ENCODE measurements around the gene PPP3CB.
A peak's percentile ranks its signal among the peaks of the same experiment; 100 is the strongest.
"Not testable (repeated sequence)": the region's sequence is repeated elsewhere in the genome, so short reads cannot be mapped to it uniquely, and the experiment has no call there.

Gene PPP3CB

DNA sequence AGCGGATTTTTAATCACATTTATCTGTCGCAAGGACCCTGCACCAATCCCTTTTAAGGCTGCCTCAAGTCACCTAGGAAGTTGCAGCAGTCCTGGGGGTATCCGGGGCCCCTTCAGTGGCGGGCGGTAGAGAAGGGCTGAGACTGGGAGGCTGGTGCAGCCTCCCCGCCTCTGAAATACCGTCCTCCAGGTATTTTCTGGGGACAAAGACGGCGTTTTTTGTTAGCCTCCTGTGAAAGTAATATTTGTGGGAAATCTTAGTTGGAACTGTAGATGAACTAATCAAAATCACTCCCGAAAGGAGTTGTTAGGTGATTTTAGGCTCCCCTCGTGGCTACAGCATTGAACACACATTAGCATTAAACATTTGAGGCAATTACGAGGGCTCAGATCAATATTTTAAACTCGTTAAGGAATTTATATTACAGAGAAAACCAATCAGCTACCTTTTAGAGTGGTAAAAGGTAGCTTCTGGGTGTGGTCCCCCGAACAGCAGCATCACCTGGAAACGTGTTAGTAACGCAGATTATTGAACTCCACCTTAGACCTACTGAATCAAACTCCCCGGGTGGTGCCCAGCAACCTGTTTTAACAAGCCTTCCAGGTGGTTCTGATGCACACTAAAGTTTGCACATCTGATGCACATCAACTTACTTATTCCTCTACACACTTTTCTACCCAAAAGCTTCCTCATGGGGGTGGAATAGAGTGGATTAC is 81.4 kb downstream of the PPP3CB start:
- no peak for DNase-seq (ENCODE audit: low read depth in 2 of 2)

DNA sequence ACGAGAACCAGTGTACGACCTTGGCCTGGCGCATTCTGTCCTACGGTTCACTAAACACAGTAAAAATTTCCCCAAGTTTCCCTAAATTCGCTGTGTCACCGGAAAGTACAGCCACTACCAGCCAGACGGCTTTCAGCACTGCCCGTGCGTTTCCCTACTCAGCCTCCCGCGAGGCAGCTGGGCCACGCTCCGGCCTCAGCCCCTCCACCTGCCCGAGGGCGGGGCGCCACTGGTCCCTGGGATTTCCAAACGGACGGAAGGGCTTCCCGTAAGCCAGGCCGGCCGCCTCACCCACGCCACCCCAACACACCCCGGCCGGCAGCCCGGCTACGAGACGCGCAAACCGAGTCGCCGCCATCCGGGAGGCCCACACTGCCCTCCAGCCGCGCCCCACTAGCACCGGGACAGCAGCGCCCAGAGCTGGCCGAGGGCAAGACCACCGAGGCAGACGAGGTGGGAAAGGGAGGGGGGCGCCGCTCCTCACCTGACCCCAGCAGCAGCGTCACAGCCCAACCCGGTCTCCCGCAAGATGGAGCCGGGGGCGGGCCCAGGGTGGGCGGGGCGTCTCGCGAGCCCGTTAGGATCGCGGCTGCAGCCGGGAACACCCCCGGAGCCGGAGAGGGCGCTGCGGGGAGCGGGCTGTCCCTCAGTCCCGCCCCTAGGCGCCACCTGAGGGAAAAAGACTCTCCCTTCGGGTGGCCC is 82.1 kb downstream of the PPP3CB start, which contains the start of gene ANXA7:
Gene ANXA7 (minus strand): TSS at position 531 of the 702 bp plus-strand sequence. CDS start 13,202 bp downstream, outside the sequence.
- peak; percentile 89 to 90 for DNase-seq (ENCODE audit: low read depth in 2 of 2)

DNA sequence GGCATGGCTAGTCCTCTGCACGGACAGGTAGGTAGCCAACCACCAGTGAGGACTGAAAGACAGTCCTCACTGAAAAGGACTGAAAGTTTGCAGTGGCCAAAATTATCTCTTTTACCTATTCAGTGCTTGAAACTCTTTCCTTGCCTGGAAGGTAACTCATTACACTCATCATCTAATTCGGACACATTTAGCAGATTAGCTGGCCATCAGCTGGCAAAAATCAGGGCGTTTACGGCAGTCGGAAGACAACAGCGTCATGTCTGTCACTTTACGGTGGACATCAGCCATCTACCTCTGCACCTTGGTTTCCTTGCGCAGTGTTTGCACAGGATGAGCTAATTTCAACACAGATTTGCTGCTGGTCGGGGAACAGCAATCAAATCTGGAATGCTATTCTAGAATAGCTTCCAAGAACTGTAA is 82.7 kb downstream of the PPP3CB start:
- peak in 1 of 2 donors; percentile 6 for DNase-seq (ENCODE audit: low read depth in 2 of 2)

DNA sequence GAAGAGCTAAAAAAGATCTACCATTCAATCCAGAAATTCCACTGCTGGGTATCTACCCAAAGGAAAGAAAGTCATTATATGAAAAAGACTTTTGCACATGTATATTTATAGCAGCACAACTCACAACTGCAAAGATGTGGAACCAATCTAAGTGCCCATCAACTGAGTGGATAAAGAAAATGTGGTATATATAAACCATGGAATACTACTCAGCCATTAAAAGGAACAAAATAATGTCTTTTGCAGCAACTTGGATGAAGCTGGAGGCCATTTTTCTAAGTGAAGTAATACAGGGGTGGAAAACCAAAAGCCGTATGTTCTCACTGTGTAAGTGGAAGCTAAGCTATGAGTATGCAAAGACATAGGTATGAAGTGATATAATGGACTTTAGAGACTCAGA is 84.9 kb downstream of the PPP3CB start:
- DNase-seq (ENCODE audit: low read depth in 2 of 2): no peak

DNA sequence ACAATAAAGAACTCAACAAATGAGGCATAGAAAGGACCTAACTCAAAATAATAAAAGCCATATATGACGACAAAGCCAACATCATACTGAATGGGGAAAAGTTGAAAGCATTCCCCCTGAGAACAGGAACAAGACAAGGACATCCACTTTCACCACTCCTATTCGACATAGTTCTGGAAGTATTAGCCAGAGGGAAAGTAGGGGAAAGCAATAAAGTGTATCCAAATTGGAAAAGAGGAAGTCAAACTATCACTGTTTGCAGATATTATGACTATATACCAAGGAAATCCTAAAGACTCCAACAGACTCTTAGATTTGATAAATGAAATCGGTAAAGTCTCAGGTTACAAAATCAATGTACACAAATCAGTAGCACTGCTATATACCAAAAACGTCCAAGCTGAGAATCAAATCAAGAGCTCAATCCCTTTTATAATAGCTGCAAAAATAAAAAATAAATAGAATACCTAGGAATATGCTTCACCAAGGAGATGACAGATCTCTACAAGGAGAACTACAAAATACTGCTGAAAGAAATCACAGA is 86.8 kb downstream of the PPP3CB start:
- no peak for DNase-seq (ENCODE audit: low read depth in 2 of 2)

DNA sequence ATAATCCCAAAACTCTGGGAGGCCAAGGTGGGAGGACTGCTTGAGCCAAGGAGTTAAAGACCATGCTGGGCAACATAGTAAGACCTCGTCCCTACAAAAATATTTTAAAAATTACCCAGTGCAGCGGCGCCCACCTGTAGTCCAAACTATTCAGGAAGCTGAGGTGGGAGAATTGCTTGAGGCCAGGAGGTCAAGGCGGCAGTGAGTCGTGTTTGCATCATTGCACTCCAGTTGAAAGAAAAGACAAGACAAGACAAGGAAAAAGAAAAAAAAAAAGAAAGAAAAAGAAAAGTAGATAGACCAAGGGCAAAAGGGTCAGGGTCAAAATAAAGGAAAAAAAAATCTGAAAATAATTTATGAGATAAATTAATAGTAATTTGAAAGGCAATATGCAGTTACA is 87.8 kb downstream of the PPP3CB start:
- no peak for DNase-seq (ENCODE audit: low read depth in 2 of 2)

DNA sequence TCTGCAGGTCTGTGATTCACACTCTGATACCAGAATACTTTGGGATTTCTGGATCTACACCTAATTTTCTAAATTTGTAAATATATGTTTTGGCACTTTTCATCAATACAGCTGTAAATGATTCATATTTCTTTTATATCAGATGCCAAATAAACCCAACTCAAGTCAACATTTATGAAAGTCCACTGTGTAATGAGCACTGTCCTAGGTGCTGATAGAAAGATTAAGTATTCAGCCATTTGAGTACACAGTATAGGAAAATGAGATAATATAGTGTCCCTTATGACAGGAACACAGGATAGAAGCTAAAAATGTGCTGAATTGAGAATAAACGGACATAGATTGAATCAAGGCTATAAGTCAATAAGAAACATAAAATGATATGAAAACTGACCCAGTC is 88.3 kb downstream of the PPP3CB start:
- DNase-seq (ENCODE audit: low read depth in 2 of 2): no peak

DNA sequence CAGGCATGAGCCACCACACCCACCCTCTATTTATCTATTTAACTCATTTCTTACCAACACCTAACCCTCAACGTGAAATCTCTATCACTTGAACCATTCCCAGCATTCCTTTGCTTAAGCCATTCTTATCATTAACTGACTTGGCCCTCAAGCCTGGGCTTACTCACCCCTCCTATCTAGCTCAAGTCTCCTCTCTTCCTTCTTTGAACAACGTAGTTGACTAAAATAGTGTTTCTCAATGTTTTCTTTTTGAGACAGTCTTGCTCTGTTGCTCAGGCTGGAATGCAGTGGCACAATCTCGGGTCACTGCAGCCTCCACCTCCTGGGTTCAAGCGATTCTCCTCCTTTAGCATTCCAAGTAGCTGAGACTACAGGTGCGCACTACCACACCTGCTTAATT is 89.0 kb downstream of the PPP3CB start:
- DNase-seq (ENCODE audit: low read depth in 2 of 2): no peak

DNA sequence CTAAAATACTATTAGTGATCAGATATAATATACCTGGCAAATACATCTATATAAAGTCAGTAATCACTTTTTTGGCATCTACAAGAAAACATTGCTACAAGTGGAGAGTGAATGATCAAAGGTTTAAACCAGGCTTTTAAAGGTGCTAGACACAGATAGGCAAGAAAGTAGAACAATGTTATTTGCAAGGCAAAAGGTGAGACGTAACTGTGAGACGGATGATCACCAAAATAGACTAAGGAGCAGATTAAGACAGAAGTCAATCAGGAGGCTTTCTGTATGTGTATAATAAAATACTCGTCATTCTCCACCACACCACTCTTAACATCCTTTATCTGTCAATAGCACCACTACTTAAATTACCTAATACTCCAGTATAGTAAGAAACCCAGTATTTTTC is 90.3 kb downstream of the PPP3CB start:
- DNase-seq (ENCODE audit: low read depth in 2 of 2): no peak

DNA sequence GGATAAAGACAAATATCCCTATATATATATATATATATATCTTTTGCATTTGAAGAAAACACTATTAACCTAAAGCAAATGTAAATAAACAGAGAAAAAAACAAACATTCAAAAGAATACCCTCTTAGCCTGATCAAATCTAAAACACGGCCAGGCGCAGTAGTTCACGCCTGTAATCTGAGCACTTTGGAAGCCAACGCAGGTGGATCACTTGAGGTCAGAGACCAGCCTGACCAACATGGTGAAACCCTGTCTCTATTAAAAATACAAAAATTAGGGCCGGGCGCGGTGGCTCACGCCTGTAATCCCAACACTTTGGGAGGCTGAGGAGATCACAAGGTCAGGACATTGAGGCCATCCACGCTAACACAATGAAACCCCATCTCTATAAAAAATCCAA is 91.1 kb downstream of the PPP3CB start:
- no peak for DNase-seq (ENCODE audit: low read depth in 2 of 2)

DNA sequence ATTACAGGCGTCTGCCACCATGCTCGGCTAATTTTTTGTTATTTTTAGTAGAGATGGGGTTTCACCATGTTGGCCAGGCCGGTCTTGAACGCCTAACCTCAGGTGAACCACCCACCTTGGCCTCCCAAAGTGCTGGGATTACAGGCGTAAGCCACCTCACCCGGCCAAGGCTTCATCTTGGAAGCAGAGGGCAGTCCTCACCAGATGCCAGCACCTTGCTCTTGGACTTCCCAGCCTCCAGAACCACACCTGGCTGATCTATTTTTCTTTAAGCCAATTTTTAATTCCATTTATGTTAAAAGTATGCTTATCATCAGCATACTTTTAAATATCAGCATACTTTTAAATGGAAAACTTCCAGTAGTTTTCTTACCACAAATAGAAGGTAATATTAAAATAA is 94.2 kb downstream of the PPP3CB start:
- DNase-seq (ENCODE audit: low read depth in 2 of 2): no peak

DNA sequence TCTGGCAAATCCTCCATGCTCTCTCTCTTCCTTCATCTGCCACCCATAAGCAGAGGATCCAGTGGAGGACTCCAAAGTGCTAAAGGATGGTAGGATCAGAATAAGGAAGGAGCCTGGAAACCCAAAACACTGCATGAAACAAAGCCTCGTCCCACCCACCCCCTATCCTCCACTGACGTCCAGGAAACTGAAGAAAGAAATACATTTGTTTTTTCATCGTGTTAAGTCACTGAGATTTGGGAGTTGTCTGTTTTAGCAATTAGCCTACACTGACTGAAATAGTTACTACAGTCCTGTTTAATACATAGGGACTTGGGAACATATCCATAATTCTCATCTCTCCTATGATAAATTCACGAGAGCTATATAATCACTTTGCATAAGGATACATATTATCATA is 96.8 kb downstream of the PPP3CB start:
- no peak for DNase-seq (ENCODE audit: low read depth in 2 of 2)

DNA sequence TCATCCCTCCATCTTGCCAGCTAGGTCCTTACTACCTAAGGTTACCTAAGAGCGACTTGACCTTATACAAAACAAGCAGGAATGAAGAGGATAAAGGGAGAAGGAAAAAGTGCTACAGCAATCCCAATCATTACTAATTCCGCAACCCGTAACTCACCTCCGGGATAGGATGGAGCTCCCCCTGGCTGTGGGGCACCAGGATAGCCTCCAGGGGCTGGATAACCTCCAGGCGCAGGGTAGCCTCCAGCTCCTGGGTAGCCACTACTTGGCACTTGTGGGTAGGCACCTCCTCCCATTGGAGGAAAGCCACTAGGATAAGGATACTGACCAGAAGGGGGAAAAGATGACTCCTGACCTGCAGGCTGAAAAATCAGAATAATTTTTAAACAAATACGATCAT is 97.8 kb downstream of the PPP3CB start:
- DNase-seq (ENCODE audit: low read depth in 2 of 2): no peak

DNA sequence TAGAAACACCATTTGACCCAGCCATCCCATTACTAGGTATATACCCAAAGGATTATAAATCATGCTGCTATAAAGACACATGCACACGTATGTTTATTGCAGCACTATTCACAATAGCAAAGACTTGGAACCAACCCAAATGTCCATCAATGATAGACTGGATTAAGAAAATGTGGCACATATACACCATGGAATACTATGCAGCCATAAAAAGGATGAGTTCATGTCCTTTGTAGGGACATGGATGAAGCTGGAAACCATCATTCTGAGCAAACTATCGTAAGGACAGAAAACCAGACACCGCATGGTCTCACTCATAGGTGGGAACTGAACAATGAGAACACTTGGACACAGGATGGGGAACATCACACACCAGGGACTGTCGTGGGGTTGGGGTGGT is 101.5 kb downstream of the PPP3CB start:
- DNase-seq (ENCODE audit: low read depth in 2 of 2): not testable (repeated sequence)

DNA sequence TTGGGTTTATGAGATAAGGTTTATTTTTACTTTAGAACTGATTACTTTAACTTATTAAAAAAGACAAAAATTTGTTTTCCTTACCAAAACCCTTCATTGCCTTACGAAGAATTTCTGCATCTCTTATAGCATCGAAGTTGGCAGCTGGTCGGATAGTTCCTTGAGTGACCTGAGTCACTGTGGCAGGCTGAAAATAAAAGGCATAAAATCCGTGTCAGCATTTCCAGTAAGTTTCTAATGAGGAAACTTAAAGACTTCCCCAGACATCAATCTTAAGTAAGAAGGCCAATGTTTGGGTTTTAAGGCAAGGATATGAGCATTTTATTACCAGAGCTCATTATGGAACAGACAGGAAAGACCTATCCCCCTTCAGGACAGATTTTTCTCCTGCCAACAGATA is 107.6 kb downstream of the PPP3CB start:
- no peak for DNase-seq (ENCODE audit: low read depth in 2 of 2)

DNA sequence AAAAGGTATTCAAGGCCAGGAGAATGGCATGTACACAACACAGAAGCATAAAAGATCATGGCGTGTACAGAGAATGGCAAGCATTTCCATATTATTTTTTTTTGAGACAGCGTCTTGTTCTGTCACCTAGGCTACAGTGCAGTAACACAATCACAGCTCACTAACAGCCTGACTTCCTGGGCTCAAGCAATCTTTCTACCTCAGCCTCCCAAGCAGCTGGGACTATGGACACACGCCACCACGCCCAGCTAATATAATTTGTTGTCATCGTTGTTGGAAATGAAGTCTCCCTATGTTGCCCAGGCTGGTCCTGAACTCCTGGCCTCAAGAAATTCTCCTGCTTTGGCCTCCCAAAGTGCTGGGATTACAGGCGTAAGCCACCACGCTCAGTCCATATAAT is 109.2 kb downstream of the PPP3CB start:
- no peak for DNase-seq (ENCODE audit: low read depth in 2 of 2)

All from stimulated activated CD8-positive, alpha-beta memory T cell treated with anti-CD3 and anti-CD28 coated beads, Interleukin-7, amount 100 ng/mL, for 1 hour (primary cell).